ENCODE data around the gene ATP2B1. TPM values are rescaled to one million over a fixed set of nuclear protein-coding genes. Genes with fewer than 3 reads are reported as not detected.

ATP2B1 gene
- total RNA-seq, 1 donor from 2014 or later = 177 TPM

DNA sequence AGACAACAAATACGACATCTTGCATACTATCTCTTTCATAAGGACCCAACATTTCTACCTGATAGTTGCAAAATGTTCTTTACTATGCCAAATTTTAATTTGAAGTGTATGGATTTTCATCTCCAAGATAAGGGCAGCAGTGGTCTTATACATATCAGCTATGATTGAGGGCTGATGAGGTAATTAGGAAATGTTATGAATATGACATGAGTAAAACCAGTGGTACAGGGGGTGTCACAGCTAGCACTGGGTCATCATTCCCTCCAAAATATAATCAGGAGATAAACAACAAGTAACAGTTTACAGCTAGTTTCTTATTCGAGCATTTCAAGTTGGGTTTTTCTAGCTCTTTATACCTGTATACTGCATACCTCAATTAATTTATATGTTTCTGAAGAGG lies 35.0 kb downstream of the ATP2B1 start:
- H2AFZ ChIP-seq (replicated peaks) = no peak overlapping the region
- peaks cover 56% of the 10 kb centered on the region for H3K9me3 Mint-ChIP-seq
- no peak overlapping the region for H3K4me3 Mint-ChIP-seq
- no peaks in the 10 kb centered on the region for H3K4me1 Mint-ChIP-seq
- no peak overlapping the region for H3K9ac ChIP-seq
- no peak overlapping the region for H3K27ac Mint-ChIP-seq
- peaks cover 53% of the 10 kb centered on the region for H3K36me3 Mint-ChIP-seq
- no peak overlapping the region for H3K27ac ChIP-seq
- DNase-seq (ENCODE audit: low spot score) = no peak
- H3K27me3 ChIP-seq = no peaks in the 10 kb centered on the region
- H3K4me1 ChIP-seq = peaks cover 23% of the 10 kb centered on the region
- peaks cover 100% of the 10 kb centered on the region for H3K79me2 ChIP-seq (ENCODE audit: low read depth)
- H3K27me3 Mint-ChIP-seq (ENCODE audit: insufficient read depth, low read depth) = no peaks in the 10 kb centered on the region
- H3K4me2 ChIP-seq = no peak overlapping the region
- H3K36me3 ChIP-seq = no peaks in the 10 kb centered on the region
- TF ChIP-seq EZH2phosphoT487 (IDR thresholded peaks at IDR 0.05) (no peak), EZH2 (IDR thresholded peaks at IDR 0.05) (no peak), CTCF (IDR thresholded peaks at IDR 0.05) (no peak)
- H3K9me3 ChIP-seq (ENCODE audit: low read depth) = no peaks in the 10 kb centered on the region
- no peaks in the 10 kb centered on the region for H3F3A ChIP-seq (ENCODE audit: low read depth)
- no peak overlapping the region for H3K4me3 ChIP-seq
- peaks cover 86% of the 10 kb centered on the region for H4K20me1 ChIP-seq (ENCODE audit: low read depth)

GRCh38 chr12:89672589-89672979 lies 36.1 kb downstream of the ATP2B1 start:
- Histone ChIP-seq H3F3A (ENCODE audit: low read depth) (no peaks in the 10 kb centered on the region), H2AFZ (replicated peaks) (no peak overlapping the region), H3K9me3 (ENCODE audit: low read depth) (no peaks in the 10 kb centered on the region), H3K4me1 (peaks cover 16% of the 10 kb centered on the region), H3K4me2 (no peak overlapping the region), H3K27ac (no peak overlapping the region), H3K4me3 (no peak overlapping the region), H3K79me2 (ENCODE audit: low read depth) (peaks cover 100% of the 10 kb centered on the region), H3K27me3 (no peaks in the 10 kb centered on the region), H3K9ac (no peak overlapping the region), H3K36me3 (no peaks in the 10 kb centered on the region), H4K20me1 (ENCODE audit: low read depth) (peaks cover 84% of the 10 kb centered on the region)
- DNase-seq (ENCODE audit: low spot score) = no peak
- H3K4me3 Mint-ChIP-seq = no peak overlapping the region
- H3K36me3 Mint-ChIP-seq = peaks cover 52% of the 10 kb centered on the region
- H3K27ac Mint-ChIP-seq = no peak overlapping the region
- TF ChIP-seq CTCF (IDR thresholded peaks at IDR 0.05) (no peak), EZH2 (IDR thresholded peaks at IDR 0.05) (no peak), EZH2phosphoT487 (IDR thresholded peaks at IDR 0.05) (no peak)
- peaks cover 54% of the 10 kb centered on the region for H3K9me3 Mint-ChIP-seq
- H3K27me3 Mint-ChIP-seq (ENCODE audit: insufficient read depth, low read depth) = no peaks in the 10 kb centered on the region
- H3K4me1 Mint-ChIP-seq = no peaks in the 10 kb centered on the region

DNA sequence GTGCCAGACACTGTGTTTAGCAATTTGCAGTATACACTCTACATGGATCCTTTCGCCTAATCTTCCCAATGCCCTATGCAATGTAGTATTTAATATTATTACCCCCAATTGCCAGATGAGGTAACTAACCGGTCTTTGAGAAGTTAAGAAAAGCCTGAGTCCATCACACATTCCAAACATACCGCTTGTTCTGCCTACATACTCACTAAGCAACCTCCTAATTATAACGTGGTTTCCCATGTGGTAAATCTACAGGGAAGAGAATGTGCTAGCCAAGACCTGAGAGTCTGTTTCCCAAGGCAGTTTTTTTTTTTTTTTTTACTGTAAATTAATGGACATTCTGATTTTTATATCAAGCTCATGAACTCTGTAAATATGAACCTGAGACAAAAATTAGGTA lies 37.2 kb downstream of the ATP2B1 start:
- Histone ChIP-seq H3K9me3 (ENCODE audit: low read depth) (no peaks in the 10 kb centered on the region), H3K27me3 (no peaks in the 10 kb centered on the region), H3K9ac (no peak overlapping the region), H3F3A (ENCODE audit: low read depth) (no peaks in the 10 kb centered on the region), H2AFZ (replicated peaks) (no peak overlapping the region), H3K4me1 (peaks cover 9% of the 10 kb centered on the region), H3K4me3 (no peak overlapping the region), H3K27ac (peak overlapping the region; percentile 40), H3K79me2 (ENCODE audit: low read depth) (peaks cover 100% of the 10 kb centered on the region), H4K20me1 (ENCODE audit: low read depth) (peaks cover 82% of the 10 kb centered on the region), H3K36me3 (no peaks in the 10 kb centered on the region), H3K4me2 (no peak overlapping the region)
- peaks cover 54% of the 10 kb centered on the region for H3K36me3 Mint-ChIP-seq
- no peaks in the 10 kb centered on the region for H3K4me1 Mint-ChIP-seq
- H3K27me3 Mint-ChIP-seq (ENCODE audit: insufficient read depth, low read depth) = peaks cover 2% of the 10 kb centered on the region
- DNase-seq (ENCODE audit: low spot score) = peak; percentile 20
- H3K4me3 Mint-ChIP-seq = no peak overlapping the region
- no peak overlapping the region for H3K27ac Mint-ChIP-seq
- no peak for TF ChIP-seq CTCF (IDR thresholded peaks at IDR 0.05)
- TF ChIP-seq EZH2phosphoT487 (IDR thresholded peaks at IDR 0.05) = no peak
- no peak for TF ChIP-seq EZH2 (IDR thresholded peaks at IDR 0.05)
- H3K9me3 Mint-ChIP-seq = peaks cover 60% of the 10 kb centered on the region

All from neural progenitor cell (in vitro differentiated cells).